GM12878 (cell line): Measurements from ENCODE around the gene THBS1. TPM values are rescaled to one million over a fixed set of nuclear protein-coding genes. Genes with fewer than 3 reads are reported as not detected.

Experiments used
- ATAC-seq: fragments of 200-7000 bp; cut with Tn5 transposase; 3 replicates; pipeline ENCODE4 v1.9.1; 2020; ENCODE audit warnings: mild to moderate bottlenecking, moderate library complexity
- BruUV-seq: library from RNA; stranded (reverse); fragments of 400-500 nt; replicated peaks from 2 replicates; lab custom pipeline; 2021; lab: Mats Ljungman, UMichigan
- CTCF ChIA-PET: fragments of 300-600 bp; sonication (Branson Sonifier 250); formaldehyde crosslinking; extraction: SDS; loops from one replicate; lab custom pipeline; 2021; ENCODE audit warnings: inconsistent platforms; lab: Yijun Ruan, JAX
- POLR2A ChIA-PET: fragments of 350-600 bp; formaldehyde crosslinking; extraction: SDS; loops from one replicate; lab custom pipeline; 2021; ENCODE audit warnings: inconsistent platforms; lab: Charles Lee
- RAD21 ChIA-PET: fragments of 300-600 bp; sonication (Branson Sonifier 250); formaldehyde crosslinking; loops from one replicate; lab custom pipeline; 2023; ENCODE audit warnings: antibody characterized with exemption; ENCODE audit not compliant: unreplicated experiment; lab: Charles Lee
- SMC1A ChIA-PET: fragments of 300-600 bp; sonication (Branson Sonifier 250); formaldehyde crosslinking; loops from one replicate; lab custom pipeline; 2023; ENCODE audit not compliant: unreplicated experiment, uncharacterized antibody; lab: Charles Lee
- DNase-seq: peaks from one replicate; pipeline ENCODE4 v3.0.0-alpha.2; 2011; ENCODE audit warnings: low read depth, low spot score
- FAIRE-seq: peaks from 3 replicates; lab custom pipeline; 2011; peaks lifted over from hg19 to GRCh38; lab: Jason Lieb, UNC
- H2AFZ ChIP-seq: 2 replicates; pipeline ENCODE4 v1.6.0; 2011; ENCODE audit warnings: low read depth, low read length, control low read depth; ENCODE audit not compliant: control insufficient read depth
- H3K27ac ChIP-seq: 2 replicates; pipeline ENCODE4 v1.5.1; 2011; ENCODE audit warnings: control low read depth; ENCODE audit not compliant: control insufficient read depth, insufficient read depth
- H3K27me3 ChIP-seq, 2 experiments: replicated peaks in 1 of 2; 2 replicates each; pipeline versions ENCODE4 v1.6.0 to v1.6.1; 2011; ENCODE audit warnings: low read length in 1 of 2; ENCODE audit not compliant: control insufficient read depth in 2 of 2, insufficient read depth in 2 of 2
- H3K36me3 ChIP-seq, 2 experiments: 2 replicates each; pipeline ENCODE4 v1.5.1; 2011; ENCODE audit warnings: low read length in 1 of 2; ENCODE audit not compliant: control insufficient read depth in 2 of 2, insufficient read depth in 2 of 2
- H3K4me1 ChIP-seq: 2 replicates; pipeline ENCODE4 v1.6.1; 2011; ENCODE audit warnings: mild to moderate bottlenecking, low read length, moderate library complexity, mixed read lengths; ENCODE audit not compliant: control insufficient read depth, insufficient read depth
- H3K4me2 ChIP-seq: 2 replicates; pipeline ENCODE4 v1.6.0; 2011; ENCODE audit warnings: control low read depth; ENCODE audit not compliant: control insufficient read depth, insufficient read depth
- H3K4me3 ChIP-seq: fragments of 200-600 bp; sonication (generic); 2 replicates; pipeline ENCODE4 v1.5.1; 2016
- H3K79me2 ChIP-seq: 2 replicates; pipeline ENCODE4 v1.6.0; 2011; ENCODE audit warnings: low read length; ENCODE audit not compliant: control insufficient read depth, insufficient read depth
- H3K9ac ChIP-seq: 2 replicates; pipeline ENCODE4 v1.8.0; 2011; ENCODE audit warnings: low read length, control low read depth, mixed read lengths; ENCODE audit not compliant: control insufficient read depth, insufficient read depth
- H3K9me3 ChIP-seq: replicated peaks from 3 replicates; pipeline ENCODE4 v1.5.1; 2011; ENCODE audit warnings: mild to moderate bottlenecking, low read length; ENCODE audit not compliant: control insufficient read depth, insufficient read depth
- H4K20me1 ChIP-seq: 2 replicates; pipeline ENCODE4 v1.6.0; 2011; ENCODE audit not compliant: control insufficient read depth, insufficient read depth
- HCFC1 ChIP-seq: fragments of 150-350 bp; IDR thresholded peaks from 2 replicates; pipeline ENCODE4 v1.6.1; 2014; ENCODE audit warnings: low read length
- IKZF1 ChIP-seq: fragments of 450-650 bp; conservative IDR thresholded peaks from 2 replicates; pipeline ENCODE4 v1.6.1; 2017; ENCODE audit warnings: antibody characterized with exemption, mild to moderate bottlenecking
- STAT3 ChIP-seq: IDR thresholded peaks from 2 replicates; pipeline ENCODE4 v1.6.1; 2011; ENCODE audit warnings: low read depth, low read length, improper control_type of control experiment
- ZNF384 ChIP-seq: IDR thresholded peaks from 2 replicates; pipeline ENCODE4 v1.6.1; 2012; ENCODE audit warnings: low read depth, mild to moderate bottlenecking, low read length, improper control_type of control experiment, borderline replicate concordance
- WGBS: methylation state at CpG from one replicate; pipeline ENCODE4 v1.1.6; 2016; ENCODE audit warnings: low lambda C conversion rate; ENCODE audit not compliant: insufficient replicate concordance, insufficient coverage; ENCODE audit errors: missing lambda C conversion rate; 5-methylcytosine and 5-hydroxymethylcytosine counted together
- in situ Hi-C: fragments of 300-500 bp; cut with MboI; formaldehyde crosslinking; loops from 9 replicates; pipeline ENCODE4 v1.14.3; 2018; ENCODE audit warnings: mixed read lengths
- intact Hi-C: fragments of 100-400 bp; cut with micrococcal nuclease; formaldehyde crosslinking; loops from one replicate; pipeline ENCODE4 v1.14.2; 2022; ENCODE audit not compliant: unreplicated experiment
- polyA plus RNA-seq, 11 experiments: library from polyadenylated mRNA; depleted of rRNA in 4 of 11; unstranded in 6 of 11; stranded (reverse) in 5 of 11; fragments of >200 nt; fragmentation: Nextera tagmentation in 4 of 11; fragmentation: Illumina TruSeq in 1 of 11; extraction: Ambion mirVana in 4 of 11; extraction: Trizol in 1 of 11; gene quantifications; 1 replicate in 1 of 11; 2 replicates in 10 of 11; pipeline versions ENCODE4 v1.2.1 to v1.2.3, GENCODE V29; 2011 to 2016; ENCODE audit warnings: inconsistent platforms in 2 of 11, missing spikeins in 2 of 11, low read depth in 1 of 11
- total RNA-seq, 4 experiments: library from RNA; depleted of rRNA in 3 of 4; stranded (reverse); fragments of >200 nt in 3 of 4; fragmentation: Illumina TruSeq in 1 of 4; extraction: Trizol in 1 of 4; gene quantifications; 2 replicates each; pipeline versions ENCODE4 v1.2.1 to v1.2.3, GENCODE V29; 2013 to 2021

THBS1 gene
- total and polyA plus RNA-seq, 10 of the 15 experiments (the other 5 are each of a cell fraction or from before 2014, with no cell fraction given): under 0.01 to 1.5 (median 0.23) TPM; not detected in 3

DNA sequence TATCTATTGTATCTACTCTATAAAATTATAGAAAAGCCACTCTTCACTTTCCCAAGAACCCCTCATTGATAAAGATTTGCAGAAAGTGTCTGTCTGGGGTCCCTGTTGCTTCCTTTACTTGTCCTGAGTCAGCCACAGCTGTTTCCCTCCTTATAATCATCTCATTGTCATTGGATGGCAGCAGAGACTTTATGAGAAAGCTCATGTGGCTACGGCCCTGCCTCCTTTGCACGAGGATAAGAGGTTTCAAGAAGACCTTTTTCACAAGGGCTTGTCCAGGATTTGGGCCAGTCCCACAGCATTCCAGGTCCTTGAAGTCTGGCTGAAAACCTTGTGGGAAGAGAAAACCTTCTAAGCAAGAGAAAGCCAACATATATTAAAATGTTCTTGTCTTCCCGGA is 41.9 kb upstream of the THBS1 start (continued):
- TF ChIP-seq IKZF1 (no peak), HCFC1 (no peak), STAT3 (no peak)

DNA sequence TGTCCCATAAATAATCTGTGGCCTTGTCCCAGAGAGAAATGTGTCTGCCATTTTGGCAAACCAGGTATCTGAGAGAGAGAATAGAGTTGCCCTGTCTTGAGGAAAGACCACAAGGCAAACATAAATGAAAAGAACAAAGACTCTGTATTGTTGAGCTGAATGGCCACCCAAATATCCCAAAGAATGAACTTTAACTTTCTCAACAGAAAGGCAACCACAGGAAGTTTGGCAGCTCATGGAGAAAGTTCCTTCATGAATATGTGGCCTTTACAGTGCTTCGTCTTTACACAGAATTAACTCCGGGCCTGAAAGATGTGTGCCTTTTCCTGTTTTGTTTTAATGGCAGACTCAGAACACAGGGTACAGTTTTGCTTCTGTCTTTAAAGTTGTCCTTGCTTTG is 41.4 kb upstream of the THBS1 start:
- Histone ChIP-seq H3K9me3 (no peaks in the 10 kb centered on the region; the same call in 2 of the 3 replicates), H3K27me3 (no peaks in the 10 kb centered on the region), H3K4me1 (no peaks in the 10 kb centered on the region), H3K79me2 (no peaks in the 10 kb centered on the region), H3K4me3 (no peak overlapping the region), H3K9ac (no peak overlapping the region), H3K27ac (no peak overlapping the region), H4K20me1 (no peaks in the 10 kb centered on the region), H2AFZ (no peak overlapping the region), H3K4me2 (no peak overlapping the region), H3K36me3 (no peaks in the 10 kb centered on the region)
- FAIRE-seq (no peak), ATAC-seq (no peak), DNase-seq (no peak)
- no TSS peak for BruUV-seq
- CTCF ChIA-PET: no interaction called here
- no peak for TF ChIP-seq IKZF1
- RAD21 ChIA-PET: no interaction called here
- SMC1A ChIA-PET: no interaction called here
- 83% methylated on average over 2 of the region's 2 CpGs for WGBS
- POLR2A ChIA-PET: interaction anchor here (0.5 kb wide), 1 partner anchor 1584 kb away, joined by 4 read pairs; no protein-coding TSS in a partner anchor
- in situ Hi-C loops (no loop called here), intact Hi-C loops (no loop called here)

DNA sequence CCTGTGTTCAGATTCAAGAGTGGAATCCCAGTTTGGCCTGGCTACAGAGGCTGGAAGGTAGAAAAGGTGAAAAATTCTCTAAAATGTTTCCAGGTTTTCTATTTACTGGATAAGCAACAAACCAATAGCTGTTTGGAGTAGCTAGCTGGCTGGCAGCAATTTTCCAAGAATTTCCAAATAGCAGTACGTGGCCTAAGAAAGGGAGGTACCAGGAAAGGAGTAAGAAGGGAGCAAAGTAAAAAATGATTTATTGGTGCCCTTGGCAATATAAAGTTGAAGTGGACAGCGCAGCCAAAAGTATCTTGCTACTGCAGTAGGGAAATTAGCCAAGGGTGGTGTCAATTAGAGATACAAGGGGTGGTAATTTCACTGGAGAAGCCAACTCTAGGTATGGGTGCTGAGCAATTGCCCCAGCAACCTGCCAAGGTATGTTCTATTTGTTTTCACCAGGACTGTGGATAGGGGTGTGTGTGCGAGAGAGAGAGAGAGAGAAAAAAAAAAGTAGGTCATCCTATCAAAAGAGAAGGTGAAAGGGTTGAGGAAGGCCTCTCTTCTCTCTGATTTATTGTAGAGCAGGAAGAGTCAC is 40.8 kb upstream of the THBS1 start:
- H3K27me3 ChIP-seq: no peaks in the 10 kb centered on the region
- SMC1A ChIA-PET: no interaction called here
- H3K4me3 ChIP-seq: no peak overlapping the region
- no peaks in the 10 kb centered on the region for H3K36me3 ChIP-seq
- CTCF ChIA-PET: no interaction called here
- no peak overlapping the region for H3K27ac ChIP-seq
- no peaks in the 10 kb centered on the region for H4K20me1 ChIP-seq
- ATAC-seq (no peak), DNase-seq (no peak), FAIRE-seq (no peak)
- in situ Hi-C loops (no loop called here), intact Hi-C loops (no loop called here)
- no peaks in the 10 kb centered on the region for H3K4me1 ChIP-seq
- no TSS peak for BruUV-seq
- H3K4me2 ChIP-seq: no peak overlapping the region
- 45% methylated on average over 3 of the region's 3 CpGs for WGBS
- no peak for TF ChIP-seq ZNF384
- no peak for TF ChIP-seq IKZF1
- RAD21 ChIA-PET: no interaction called here
- no peak overlapping the region for H3K9ac ChIP-seq
- no peak overlapping the region for H2AFZ ChIP-seq
- H3K9me3 ChIP-seq: no peaks in the 10 kb centered on the region; the same call in 2 of the 3 replicates
- POLR2A ChIA-PET: no interaction called here
- H3K79me2 ChIP-seq: no peaks in the 10 kb centered on the region
